Inferior parietal cortex (tissue), 1 donor: ENCODE data around the gene MT1F.
"Not testable (repeated sequence)": the region's sequence is repeated elsewhere in the genome, so short reads cannot be mapped to it uniquely, and the experiment has no call there.

Experiments used
- DNase-seq: peaks from one replicate; pipeline ENCODE4 v3.0.0-alpha.2; 2016; ENCODE audit errors: extremely low spot score

The MT1F gene

DNA sequence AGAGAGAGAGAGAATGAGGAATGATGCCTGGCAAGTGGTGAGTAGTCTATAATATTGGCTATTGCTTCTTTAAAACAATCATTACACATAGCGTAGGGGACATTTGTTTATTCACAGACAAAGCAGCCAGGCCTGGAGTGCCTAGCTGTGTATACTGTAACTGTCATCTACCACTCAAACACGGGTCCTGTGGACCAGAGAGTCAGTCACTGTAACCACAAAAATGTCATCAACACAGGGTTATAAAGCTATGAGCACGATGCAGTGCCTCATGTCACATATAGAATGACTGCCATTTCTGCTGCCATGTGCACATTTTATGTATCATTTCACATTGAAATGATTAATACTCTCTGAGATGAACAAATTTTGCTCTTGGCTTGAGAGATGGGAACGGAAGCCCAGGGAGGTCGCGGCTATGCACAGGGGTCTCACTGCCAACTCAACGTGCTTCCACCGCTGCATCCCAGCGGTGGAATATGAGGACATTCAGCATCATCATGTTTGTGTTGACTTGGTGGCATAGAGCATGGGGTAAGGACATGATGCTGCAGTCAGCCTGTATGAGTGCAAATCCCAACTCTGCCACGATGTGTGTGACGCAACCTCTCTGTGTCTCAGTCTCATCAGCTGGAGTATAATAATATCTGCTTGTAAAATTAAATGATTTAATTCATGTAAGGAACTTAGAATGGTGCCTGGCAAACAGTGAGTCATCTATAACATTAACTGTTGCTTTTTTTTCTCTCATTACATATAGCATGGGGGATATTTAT is 15.2 kb downstream of the MT1F start:
- no peak for DNase-seq

DNA sequence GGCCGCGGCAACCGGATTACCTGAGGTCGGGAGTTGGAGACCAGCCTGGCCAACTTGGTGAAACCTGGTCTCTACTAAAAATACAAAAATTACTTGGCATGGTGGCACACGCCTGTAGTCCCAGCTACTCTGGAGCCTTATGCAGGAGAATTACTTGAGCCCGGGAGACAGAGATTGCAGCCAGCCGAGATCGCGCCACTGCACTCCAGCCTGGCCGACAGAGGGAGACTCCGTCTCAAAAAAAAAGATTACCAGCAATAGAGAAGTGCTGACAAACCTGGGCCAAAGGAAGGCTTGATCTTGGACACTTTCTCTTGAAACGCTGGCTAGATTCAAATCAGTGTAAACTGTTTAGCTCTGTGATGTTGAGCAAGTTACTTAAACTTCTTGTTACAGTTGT is 16.2 kb downstream of the MT1F start:
- no peak for DNase-seq

DNA sequence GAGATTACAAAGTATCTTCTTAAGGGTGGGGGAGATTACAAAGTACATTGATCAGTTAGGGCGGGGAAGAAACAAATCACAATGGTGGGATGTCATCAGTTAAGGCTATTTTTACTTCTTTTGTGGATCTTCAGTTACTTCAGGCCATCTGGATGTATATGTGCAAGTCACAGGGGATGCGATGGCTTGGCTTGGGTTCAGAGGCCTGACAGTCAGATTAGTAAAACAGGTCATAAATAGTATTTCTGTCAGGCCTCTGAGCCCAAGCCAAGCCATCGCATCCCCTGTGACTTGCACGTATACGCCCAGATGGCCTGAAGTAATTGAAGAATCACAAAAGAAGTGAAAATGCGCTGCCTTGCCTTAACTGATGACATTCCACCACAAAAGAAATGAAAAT is 16.8 kb downstream of the MT1F start:
- DNase-seq = not testable (repeated sequence)

DNA sequence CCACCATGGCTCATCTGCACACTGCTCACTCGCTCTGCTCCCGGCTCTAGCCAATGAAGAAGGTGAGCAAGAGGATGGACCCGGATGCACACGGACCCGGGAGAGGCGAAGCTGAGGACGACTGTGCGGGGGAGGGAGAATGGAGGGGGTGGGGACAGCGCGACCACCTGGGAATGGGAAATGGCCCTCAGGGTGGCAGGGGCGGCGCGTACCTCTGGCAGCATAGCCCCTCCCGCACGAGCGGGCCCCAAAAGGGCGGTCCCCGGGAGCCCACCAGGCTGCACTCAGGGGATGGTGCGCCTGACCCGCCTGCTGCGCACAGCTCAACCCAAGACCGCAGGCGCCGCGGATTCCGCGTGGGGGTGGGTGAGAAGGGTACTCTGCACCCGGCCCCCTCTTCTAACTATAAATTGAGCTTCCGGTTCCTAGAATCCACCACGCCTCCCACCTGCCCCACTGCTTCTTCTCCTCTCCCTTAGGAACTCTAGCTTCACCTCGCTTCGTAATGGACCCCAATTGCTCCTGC is 18.0 kb downstream of the MT1F start:
- no peak for DNase-seq

DNA sequence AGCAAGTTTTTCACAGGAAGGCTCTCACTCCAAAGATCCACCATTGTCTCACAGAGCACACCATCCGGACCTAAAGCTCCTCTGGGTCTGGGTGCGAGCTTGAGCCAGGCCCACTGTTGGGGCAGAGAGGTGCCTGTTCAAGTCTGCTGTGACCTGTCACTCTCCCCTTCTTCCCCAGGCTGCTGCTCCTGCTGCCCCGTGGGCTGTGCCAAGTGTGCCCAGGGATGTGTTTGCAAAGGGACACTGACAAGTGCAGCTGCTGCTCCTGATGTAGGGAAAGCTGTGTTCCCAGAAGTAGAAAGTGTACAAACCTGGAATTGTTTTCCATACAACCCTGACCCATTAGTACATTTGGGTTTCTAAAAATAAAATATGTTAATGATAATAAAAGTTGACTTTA is 19.7 kb downstream of the MT1F start:
- DNase-seq = no peak

DNA sequence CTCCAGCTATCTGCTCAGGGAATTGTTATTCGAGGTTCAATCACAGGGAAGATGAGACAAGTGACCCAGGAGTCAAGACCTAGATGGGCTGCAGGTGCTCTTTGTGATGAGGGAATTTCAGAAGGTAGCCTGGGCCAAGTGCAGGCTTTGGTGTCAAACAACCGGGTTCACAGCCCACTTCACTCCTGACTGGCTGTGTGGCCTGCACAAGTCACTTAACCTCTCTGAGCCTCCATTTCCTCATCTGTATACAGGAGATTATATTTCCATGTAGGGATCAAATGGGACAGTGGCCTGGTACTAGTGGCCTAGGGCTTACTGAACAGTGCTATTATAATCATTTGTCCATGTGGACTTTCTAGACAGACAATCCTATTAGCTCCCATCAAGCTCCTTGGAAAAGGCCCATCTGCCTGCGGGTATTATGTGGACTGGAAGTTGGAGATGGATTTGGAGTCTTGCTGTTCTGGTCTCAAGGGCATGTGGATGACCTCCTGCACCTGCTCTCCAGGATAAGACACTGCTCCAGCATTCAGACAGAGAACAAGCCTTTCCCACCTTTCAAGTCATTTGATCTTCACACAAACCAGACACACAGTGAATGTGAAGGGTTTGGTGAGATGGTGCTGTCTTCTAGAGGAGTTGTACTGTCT is 21.4 kb downstream of the MT1F start:
- no peak for DNase-seq

DNA sequence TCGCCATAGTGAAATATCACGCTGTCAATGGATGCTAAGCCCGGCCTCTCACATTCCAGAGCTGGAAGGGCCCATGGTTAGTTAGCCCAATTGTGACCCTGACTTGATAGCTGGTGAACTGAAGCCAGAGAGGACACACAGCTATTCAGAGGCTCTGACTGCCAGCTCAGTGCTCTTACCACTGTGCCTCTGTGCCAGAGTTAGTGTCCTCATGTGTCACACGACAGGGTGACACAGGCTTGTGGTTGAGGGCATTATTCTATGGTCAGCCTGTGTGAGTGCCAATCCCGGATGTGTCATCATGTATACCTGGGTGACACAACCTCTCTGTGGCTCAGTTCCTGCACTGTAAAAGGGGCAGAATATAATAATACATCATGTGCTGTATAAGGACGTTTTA is 22.1 kb downstream of the MT1F start:
- no peak for DNase-seq

DNA sequence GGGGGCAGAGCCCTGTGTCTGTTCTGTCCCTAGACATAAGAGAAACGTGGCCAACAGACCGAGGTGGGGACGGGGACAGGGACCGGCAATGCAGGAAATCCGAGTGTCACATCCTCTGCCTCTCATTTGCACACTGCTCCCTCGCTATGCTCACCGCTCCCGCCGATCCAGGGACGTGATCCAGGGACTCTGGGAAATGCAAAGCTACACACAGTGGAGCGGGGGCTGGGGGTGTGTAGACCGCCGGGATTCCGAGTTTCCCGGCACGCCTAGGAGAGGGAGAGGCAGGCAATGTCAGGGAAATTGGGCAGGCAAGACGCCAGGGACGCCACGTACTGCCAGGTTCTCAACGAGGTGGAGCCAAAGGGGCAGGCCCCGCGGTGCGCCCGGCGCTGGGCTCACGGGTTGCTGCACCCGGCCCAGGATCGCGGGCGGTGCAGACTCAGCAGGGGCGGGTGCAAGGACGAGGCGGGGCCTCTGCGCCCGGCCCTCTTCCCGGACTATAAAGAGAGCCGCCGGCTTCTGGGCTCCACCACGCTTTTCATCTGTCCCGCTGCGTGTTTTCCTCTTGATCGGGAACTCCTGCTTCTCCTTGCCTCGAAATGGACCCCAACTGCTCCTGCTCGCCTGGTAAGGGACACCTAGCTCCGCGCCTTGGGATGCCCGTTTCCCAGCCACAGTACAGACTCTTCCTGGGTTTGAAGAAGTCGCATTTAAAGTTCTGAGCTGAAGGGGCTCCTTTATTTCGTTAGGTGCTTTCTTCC is 24.4 kb downstream of the MT1F start, which contains the start of gene MT1X:
Gene MT1X (plus strand): TSS at position 532 of the 764 bp plus-strand sequence. CDS start 71 bp downstream, at position 603.
- DNase-seq = peak; percentile 83

DNA sequence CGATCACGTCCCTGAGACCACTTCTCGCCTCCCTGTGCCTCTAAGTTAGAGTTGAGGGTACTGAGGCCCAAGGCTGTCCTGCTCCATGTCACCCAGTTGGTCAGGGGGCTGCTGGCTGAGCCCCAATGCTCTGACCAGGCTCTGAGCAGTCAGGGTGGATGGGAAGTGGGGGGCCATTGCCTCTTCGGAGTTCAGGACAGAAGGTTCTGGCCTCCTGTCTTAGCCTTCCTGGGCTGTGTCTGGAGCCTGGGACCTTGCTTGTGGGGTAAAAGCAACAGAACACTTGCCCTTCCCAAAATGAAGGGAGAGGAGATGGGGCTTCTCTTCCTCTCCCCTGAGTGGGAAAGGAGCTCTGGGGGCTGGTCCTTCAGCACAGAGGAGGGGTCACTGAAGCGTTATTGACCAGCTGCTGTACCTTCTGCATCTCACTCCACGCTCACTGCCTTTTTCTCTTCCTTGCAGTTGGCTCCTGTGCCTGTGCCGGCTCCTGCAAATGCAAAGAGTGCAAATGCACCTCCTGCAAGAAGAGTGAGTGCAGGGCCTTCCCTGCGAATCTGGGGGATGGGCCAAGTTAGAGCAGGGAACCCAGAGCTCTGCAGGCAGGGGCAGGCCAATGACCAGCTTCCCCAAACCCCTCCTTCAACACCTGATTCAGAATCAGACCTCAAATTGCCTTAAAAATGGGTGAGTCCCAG is 25.1 kb downstream of the MT1F start:
- DNase-seq = no peak

DNA sequence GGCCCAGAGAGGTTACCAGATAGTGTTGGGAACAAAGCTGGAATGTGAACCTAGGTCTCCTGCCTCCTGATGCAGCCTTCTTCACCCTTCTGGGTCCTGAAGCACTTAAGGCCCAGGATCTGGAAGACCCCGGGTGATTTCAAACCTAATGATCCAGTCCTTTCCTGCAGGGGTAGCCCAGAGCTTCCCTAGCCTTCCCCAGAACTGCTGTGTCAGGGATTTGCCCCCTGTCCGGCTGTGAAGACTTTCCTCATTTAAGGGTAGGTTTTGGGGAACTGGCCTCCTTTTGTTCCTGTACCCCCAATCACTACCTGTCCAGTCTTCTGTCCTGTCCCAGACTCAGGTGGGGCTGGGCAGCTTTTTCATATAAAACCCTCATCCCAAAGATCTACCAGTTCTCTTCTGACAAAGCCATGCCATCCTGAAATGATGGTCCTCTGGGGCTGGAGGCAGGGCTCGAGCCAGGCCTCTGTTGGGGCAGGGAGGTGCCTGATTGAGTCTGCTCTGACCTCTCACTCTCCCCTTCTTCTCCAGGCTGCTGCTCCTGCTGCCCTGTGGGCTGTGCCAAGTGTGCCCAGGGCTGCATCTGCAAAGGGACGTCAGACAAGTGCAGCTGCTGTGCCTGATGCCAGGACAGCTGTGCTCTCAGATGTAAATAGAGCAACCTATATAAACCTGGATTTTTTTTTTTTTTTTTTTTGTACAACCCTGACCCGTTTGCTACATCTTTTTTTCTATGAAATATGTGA is 25.8 kb downstream of the MT1F start:
- no peak for DNase-seq

DNA sequence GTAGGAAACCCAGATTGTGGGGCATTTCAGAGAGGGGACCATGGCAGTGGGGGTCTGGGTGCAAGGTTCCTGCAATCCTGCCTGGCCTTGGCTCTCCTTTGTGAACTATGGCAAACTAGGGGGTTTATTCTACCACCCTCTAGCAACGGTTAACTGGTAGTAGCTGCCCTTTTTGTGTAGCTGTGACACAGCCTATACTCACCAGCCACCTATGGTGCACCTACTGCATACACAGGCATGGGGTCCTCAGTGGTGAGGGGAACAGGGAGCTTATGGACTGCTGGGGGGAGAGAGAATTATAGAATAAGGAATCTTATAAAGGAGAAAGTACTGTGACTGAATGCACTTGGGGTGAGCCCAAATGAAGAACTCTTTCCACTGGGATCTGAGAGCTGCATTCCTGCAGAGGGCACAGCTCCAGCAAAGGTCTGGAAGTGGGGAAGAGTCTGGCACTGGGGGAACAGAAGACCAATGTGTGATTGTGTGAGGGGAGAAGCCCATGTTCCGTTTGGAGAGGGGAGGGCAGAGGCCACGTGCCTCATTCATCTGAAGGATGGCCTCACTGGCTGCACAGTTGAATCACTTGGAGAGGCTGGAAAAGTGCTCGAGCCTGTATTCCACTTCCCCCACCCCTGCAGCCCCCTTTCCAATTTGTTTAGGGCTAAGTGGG is 26.6 kb downstream of the MT1F start:
- DNase-seq = no peak

DNA sequence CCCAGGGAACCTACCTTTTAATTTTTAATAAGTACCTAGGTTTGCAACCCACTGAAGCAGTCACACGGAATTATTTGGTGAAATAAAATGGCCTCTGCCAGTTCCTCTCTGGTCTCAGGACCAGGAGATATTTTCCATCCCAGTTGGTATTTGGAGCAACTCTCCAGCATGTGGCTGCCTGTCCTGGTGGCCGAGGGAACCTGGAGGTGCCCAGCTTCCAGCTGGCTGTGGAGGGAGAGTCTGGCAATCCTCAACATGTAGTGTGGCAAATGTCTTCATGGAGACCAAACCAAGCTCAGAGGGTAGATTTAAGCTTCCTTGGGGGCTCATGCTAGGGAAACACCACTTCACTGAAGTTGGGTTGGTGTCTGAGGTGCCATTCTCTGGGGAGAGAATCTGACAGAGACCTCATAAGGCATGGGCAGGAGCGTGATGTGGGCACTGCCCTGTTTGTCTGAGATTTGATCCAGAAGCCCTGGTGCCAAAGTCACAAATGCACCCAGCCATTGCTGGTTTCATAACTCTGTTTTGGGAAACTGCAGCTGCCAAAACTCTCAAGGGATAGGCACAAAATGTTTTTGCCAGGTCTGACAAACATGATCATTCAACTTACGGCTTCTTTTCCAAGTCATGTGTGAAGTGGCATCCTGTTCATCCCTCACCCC is 27.3 kb downstream of the MT1F start:
- DNase-seq = no peak

DNA sequence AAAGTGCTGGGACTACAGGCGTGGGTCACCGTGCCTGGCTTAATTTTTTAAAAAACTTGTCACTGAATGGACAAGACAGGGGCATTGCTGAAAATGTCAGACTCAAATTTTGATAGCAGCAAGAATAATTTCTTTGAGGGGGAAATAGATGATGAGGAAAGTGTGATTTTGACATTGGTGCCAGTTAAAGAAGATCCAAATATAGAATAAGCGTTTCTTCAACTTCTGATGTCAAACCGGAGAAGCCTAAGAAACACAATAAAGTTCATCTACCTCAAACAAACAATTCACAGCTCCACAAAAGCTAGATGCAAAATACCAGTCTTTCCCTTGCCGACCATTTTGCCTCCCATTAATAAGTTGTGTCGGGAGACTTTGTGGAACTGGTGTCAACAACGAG is 29.0 kb downstream of the MT1F start:
- DNase-seq = no peak

DNA sequence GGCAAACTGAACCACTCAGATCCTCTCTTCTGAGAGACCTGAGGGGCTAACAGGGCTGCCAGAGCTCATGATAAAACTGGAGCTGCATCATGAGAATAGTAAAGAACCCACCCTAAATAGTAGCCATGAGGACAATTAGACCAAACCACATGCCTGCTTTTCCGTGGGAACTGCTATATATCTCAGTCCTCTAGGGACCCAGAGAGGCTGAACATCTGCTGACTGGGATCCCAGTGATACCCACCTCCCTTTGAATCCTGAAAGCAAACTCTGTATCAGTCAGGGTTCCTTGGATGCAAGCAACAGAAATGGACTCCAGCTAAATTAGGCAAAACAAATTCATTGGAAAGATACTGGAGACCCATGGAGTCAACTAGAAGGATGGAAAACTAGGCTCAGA is 31.0 kb downstream of the MT1F start:
- DNase-seq = no peak

DNA sequence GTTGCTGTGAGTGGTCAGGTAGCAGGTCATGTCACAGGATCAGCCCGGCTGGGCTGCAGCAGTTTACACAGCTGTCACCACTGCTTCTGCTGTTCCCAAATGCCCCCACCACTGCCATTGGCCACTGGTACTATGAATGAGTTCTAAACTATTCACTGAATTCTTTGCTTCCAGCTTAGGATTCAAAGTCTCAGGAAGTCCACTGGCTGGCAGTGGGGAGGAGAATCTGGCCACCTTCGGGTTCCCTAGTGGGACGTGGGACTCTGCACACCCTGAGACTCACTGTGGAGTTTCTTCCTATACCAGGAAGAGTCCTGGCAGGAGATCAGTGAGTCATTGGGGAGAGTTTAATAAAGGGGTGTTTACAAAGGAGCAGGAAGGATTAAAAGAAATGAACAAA is 31.4 kb downstream of the MT1F start:
- DNase-seq = no peak

DNA sequence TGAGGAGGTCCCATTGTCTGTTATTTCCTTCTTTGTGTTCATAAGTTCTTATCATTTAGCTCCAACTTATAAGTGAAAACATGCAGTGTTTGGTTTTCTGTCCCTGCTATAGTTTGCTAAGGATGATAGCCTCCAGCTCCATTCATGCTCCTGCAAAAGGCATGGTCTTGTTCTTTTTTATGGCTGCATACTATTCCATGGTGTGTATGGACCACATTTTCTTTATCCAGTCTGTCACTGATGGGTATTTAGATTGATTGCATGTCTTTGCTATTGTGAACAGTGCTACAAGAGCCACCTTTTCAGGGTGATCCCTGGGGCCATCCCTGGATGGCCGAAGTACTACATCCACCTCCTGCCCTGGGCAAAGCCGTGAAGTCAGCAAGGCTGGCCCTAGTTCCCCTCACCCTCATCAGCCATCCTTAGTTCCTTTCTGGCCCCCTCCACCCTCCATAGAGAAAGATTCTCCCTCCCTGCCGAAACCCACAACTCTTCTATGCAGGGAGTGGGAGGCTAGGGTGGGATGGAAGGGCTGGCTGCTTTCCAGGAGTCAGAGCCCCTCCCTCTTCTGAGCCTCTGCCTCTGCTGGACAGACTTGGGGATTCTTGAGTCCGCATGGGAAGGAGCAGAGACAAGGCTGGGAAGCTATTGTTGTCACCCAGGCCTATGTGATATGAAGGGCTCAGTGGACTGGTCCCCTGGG is 32.8 kb downstream of the MT1F start:
- DNase-seq = no peak

DNA sequence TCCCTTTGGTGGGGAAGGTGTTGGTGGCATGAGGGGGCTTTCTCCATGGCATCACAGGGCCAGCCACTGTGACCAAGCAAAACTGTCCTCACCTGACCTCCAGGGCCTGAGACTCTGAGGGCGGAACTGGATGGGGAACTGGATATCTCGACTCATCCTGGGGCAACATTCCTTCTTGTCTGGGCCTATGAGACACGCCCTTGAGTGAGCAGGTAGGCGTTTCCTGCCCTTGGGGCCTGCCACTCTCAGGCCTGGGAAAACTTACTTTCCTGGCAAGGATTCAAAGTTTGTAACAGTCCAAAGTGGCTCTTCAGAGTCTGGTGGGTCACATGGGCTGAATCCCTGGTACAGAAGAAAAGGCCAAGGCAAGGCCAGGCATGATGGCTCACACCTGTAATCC is 34.1 kb downstream of the MT1F start:
- no peak for DNase-seq

DNA sequence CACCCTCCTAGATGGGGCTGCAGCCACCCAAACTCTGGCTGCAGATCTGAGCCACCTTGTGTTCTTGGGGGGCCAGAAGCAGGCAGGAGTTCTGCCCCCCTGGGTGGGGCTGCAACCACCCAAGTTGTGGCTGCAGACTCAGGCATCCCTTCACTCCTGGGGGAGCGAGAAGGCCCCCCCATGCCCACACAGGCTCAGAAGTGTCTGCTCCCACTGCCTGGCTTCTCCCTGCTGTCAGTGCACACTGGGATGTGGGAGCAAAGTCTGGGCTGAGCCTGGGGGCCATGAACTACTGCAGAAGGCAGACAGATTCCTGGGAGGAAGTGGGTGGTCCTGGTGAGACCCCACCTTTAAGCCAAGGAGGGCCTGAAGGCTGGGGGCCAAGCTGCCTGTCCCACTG is 37.5 kb downstream of the MT1F start:
- no peak for DNase-seq

DNA sequence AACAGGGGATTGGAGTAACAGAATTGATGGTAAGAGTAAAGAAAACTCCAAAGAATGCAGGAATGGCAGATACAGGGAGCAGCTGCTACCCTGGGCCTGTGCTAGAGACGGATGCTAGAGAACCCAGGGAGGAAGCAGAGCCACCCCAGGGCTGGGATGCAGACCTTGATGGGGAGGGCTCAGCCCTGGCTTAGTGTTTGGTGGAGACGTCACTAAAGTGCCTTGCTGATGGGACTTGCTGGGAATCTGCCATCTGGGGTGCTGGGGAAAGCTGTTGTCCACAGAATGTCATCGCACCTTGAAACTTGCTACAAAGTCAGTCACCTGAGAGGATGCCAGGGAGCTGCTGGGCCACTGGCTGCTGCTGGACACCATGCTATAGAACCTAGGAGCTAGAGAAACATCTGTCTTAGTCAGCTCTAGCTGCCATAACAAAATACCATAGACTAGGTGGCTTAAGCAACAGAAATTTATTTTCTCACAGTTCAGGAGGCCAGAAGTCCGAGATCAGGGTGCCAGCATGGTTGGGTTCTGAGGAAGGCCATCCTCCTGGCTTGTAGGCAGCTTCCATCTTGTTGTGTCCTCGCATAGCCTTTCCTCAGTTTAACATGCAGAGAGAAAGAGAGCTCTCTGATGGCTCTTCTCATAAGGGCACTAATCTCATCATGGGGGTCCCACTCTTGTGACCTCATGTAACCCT is 39.8 kb downstream of the MT1F start:
- DNase-seq = no peak
